Vagina (tissue), 2 donors: Measurements from ENCODE around the gene COX4I2.

Source experiments
- CTCF ChIP-seq, 3 experiments: fragments of 450-650 bp in 2 of 3; fragments of 200-600 bp in 1 of 3; sonication (generic) in 1 of 3; IDR thresholded peaks; one replicate each; pipeline ENCODE4 v1.5.1; 2017 to 2019; ENCODE audit warnings: antibody characterized with exemption in 3 of 3, mild to moderate bottlenecking in 2 of 3, moderate library complexity in 2 of 3
- POLR2A ChIP-seq, 2 donors: fragments of 450-650 bp; IDR thresholded peaks; one replicate each; pipeline ENCODE4 v1.6.1; 2017; ENCODE audit warnings: antibody characterized with exemption in 2 of 2, mild to moderate bottlenecking in 2 of 2, moderate library complexity in 2 of 2
- POLR2AphosphoS5 ChIP-seq, 2 donors: sonication (generic); formaldehyde crosslinking; IDR thresholded peaks; one replicate each; pipeline ENCODE4 v1.9.0; 2017; ENCODE audit warnings: antibody characterized with exemption in 2 of 2, mild to moderate bottlenecking in 2 of 2, low read depth in 1 of 2; ENCODE audit not compliant: insufficient read depth in 1 of 2

- TF ChIP-seq CTCF (IDR thresholded peaks at IDR 0.05) (no peak), POLR2A (IDR thresholded peaks at IDR 0.05) (no peak), POLR2AphosphoS5 (IDR thresholded peaks at IDR 0.05; ENCODE audit: insufficient read depth in 1 of 2, low read depth in 1 of 2) (no peak)
Measured at GRCh38 chr20:31677553-31678260, 40.0 kb downstream of the COX4I2 start.
